Mesangial cell (primary cell): Measurements from ENCODE around the gene TMEM131L. TPM values are rescaled to one million over a fixed set of nuclear protein-coding genes. Genes with fewer than 3 reads are reported as not detected.

Source experiments
- total RNA-seq: library from RNA; depleted of rRNA; stranded (reverse); fragments of >200 nt; gene quantifications from 2 replicates; pipeline ENCODE4 v1.2.3, GENCODE V29; 2015

The TMEM131L gene, protein sequence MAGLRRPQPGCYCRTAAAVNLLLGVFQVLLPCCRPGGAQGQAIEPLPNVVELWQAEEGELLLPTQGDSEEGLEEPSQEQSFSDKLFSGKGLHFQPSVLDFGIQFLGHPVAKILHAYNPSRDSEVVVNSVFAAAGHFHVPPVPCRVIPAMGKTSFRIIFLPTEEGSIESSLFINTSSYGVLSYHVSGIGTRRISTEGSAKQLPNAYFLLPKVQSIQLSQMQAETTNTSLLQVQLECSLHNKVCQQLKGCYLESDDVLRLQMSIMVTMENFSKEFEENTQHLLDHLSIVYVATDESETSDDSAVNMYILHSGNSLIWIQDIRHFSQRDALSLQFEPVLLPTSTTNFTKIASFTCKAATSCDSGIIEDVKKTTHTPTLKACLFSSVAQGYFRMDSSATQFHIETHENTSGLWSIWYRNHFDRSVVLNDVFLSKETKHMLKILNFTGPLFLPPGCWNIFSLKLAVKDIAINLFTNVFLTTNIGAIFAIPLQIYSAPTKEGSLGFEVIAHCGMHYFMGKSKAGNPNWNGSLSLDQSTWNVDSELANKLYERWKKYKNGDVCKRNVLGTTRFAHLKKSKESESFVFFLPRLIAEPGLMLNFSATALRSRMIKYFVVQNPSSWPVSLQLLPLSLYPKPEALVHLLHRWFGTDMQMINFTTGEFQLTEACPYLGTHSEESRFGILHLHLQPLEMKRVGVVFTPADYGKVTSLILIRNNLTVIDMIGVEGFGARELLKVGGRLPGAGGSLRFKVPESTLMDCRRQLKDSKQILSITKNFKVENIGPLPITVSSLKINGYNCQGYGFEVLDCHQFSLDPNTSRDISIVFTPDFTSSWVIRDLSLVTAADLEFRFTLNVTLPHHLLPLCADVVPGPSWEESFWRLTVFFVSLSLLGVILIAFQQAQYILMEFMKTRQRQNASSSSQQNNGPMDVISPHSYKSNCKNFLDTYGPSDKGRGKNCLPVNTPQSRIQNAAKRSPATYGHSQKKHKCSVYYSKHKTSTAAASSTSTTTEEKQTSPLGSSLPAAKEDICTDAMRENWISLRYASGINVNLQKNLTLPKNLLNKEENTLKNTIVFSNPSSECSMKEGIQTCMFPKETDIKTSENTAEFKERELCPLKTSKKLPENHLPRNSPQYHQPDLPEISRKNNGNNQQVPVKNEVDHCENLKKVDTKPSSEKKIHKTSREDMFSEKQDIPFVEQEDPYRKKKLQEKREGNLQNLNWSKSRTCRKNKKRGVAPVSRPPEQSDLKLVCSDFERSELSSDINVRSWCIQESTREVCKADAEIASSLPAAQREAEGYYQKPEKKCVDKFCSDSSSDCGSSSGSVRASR (N-terminal part only)
- 5.1 and 6.4 TPM in 2 replicates for total RNA-seq

DNA sequence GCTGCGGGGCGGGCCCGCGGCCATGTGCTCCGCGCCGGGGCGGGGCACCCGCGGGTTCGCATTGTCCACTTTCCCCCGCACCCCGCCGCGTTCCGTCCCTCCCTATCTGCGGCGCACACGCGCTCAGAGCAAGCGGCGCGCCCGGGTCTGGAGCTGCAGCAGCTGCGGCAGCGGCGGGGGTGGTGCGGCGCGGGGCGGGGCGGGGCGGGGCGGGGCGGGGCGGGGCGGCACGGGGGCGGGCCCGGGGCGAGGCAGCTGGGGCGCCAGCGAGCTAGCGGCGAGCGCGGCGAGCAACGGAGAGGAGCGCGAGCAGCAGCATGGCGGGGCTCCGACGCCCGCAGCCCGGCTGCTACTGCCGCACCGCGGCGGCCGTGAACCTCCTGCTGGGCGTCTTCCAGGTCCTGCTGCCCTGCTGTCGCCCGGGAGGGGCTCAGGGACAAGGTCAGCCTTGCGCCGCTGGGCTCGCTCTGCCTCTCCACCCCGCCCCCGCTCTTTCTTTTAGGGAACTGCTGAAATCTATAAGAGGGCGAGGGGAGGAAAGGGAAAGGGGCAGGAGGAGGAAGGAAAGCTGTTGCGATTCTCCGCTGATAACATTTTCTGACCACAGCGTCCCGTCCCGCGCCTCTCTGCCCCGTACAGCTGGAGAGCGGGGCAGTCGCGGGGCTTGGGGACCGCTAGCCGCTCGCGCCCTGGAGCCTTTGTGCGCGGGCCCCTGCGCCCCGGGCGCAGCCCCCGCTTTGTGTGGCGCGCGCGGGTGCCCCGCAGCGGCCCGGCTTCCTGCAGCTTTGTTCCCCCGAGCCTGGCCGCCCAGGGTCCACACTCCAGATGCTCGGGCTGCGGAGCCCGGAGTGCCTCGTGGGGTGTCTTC, at the start of gene TMEM131L:
Gene TMEM131L (plus strand): TSS at position 280 of the 868 bp plus-strand sequence. CDS start 38 bp downstream, at position 318.

GRCh38 chr4:153684182-153684970, 218.2 kb downstream of the TMEM131L start, which contains the start of gene TLR2:
TSS of gene TLR2 (plus strand) at chr4:153684280. CDS start at chr4:153702908, 18,628 bp downstream.

Other genes with a start within 250 kb of the TMEM131L start
- gene MND1, start 121.7 kb upstream of the TMEM131L start, total RNA-seq, result 1.4 and 9.5 TPM in 2 replicates
- 7.8 and 9.3 TPM in 2 replicates for gene TLR2, start 217.9 kb downstream of the TMEM131L start, total RNA-seq